HCT116 (cell line): ENCODE results near the gene CA12. TPM values are rescaled to one million over a fixed set of nuclear protein-coding genes. Genes with fewer than 3 reads are reported as not detected.

Experiments
- ATAC-seq: fragments of 200-7000 bp; cut with Tn5 transposase; 2 replicates; pipeline ENCODE4 v1.9.1; 2020; ENCODE audit warnings: mild to moderate bottlenecking, moderate library complexity
- BruUV-seq: library from RNA; stranded (reverse); fragments of 400-500 nt; replicated peaks from 2 replicates; lab custom pipeline; 2021; lab: Mats Ljungman, UMichigan
- CTCF ChIA-PET: fragments of 300-600 bp; sonication (Branson Sonifier 250); formaldehyde crosslinking; loops from one replicate; lab custom pipeline; 2021; ENCODE audit warnings: antibody characterized with exemption; lab: Charles Lee
- POLR2A ChIA-PET: fragments of 300-600, 350-600 bp; sonication (Branson Sonifier 250); formaldehyde crosslinking; loops from one replicate; lab custom pipeline; 2021; ENCODE audit warnings: antibody characterized with exemption; lab: Charles Lee
- RAD21 ChIA-PET, 2 experiments: fragments of 300-600 bp; sonication (Branson Sonifier 250); formaldehyde crosslinking; loops; one replicate each; lab custom pipeline; 2023; ENCODE audit warnings: low total read pairs in 2 of 2; ENCODE audit not compliant: uncharacterized antibody in 2 of 2, unreplicated experiment in 2 of 2, low non-redundant PET in 1 of 2; lab: Charles Lee
- DNase-seq: peaks from one replicate; pipeline ENCODE4 v3.0.0-alpha.2; 2010; ENCODE audit warnings: low read depth, low spot score
- H2AFZ ChIP-seq: fragments of 200-600 bp; shearing (Covaris generic), sonication (generic); 2 replicates; pipeline ENCODE4 v1.6.1; 2017; ENCODE audit warnings: low read depth, mixed run types, mixed read lengths, antibody characterized with exemption, low read length; ENCODE audit not compliant: poor library complexity, severe bottlenecking
- H3K27ac ChIP-seq: 2 replicates; pipeline ENCODE4 v1.5.1; 2012; ENCODE audit warnings: low read depth, low read length
- H3K27me3 ChIP-seq: fragments of 200-600 bp; sonication (generic); 2 replicates; pipeline ENCODE4 v1.6.1; 2016; ENCODE audit warnings: mixed run types, low read length, mixed read lengths; ENCODE audit not compliant: insufficient read depth
- H3K36me3 ChIP-seq, 2 experiments: fragments of 200-500 bp in 1 of 2; fragments of 200-600 bp in 1 of 2; sonication (Bioruptor generic) in 1 of 2; sonication (generic) in 1 of 2; 2 replicates each; pipeline versions ENCODE4 v1.5.1 to v1.6.1; 2014 to 2016; ENCODE audit warnings: low read length in 2 of 2, inconsistent platforms in 1 of 2, mixed read lengths in 1 of 2, mixed run types in 1 of 2; ENCODE audit not compliant: insufficient read depth in 2 of 2, control insufficient read depth in 1 of 2
- H3K4me1 ChIP-seq, 2 experiments: fragments of 200-600 bp in 1 of 2; sonication (generic) in 1 of 2; 2 replicates each; pipeline versions ENCODE4 v1.5.1 to v1.6.1; 2012 to 2017; ENCODE audit warnings: low read length in 2 of 2, inconsistent platforms in 1 of 2, mild to moderate bottlenecking in 1 of 2, mixed read lengths in 1 of 2, mixed run types in 1 of 2, moderate library complexity in 1 of 2; ENCODE audit not compliant: insufficient read depth in 2 of 2, control insufficient read depth in 1 of 2
- H3K4me2 ChIP-seq: fragments of 200-600 bp; sonication (generic); 2 replicates; pipeline ENCODE4 v1.6.1; 2017; ENCODE audit warnings: mixed run types, low read length, mixed read lengths
- H3K4me3 ChIP-seq, 2 experiments: fragments of 200-600 bp in 1 of 2; sonication (generic) in 1 of 2; replicated peaks in 1 of 2; 2 replicates each; pipeline ENCODE4 v1.5.1; 2011 to 2016; ENCODE audit warnings: low read length in 2 of 2, control low read depth in 1 of 2, low read depth in 1 of 2, mild to moderate bottlenecking in 1 of 2, mixed read lengths in 1 of 2, mixed run types in 1 of 2
- H3K79me2 ChIP-seq: fragments of 200-600 bp; sonication (generic); 2 replicates; pipeline ENCODE4 v1.6.1; 2017; ENCODE audit warnings: mild to moderate bottlenecking, mixed run types, low read length, moderate library complexity, mixed read lengths; ENCODE audit not compliant: insufficient read depth
- H3K9ac ChIP-seq: fragments of 200-600 bp; sonication (generic); 2 replicates; pipeline ENCODE4 v1.6.1; 2016; ENCODE audit warnings: low read length, mixed read lengths
- H3K9me2 ChIP-seq: fragments of 200-600 bp; sonication (generic), shearing (Covaris generic); 2 replicates; pipeline ENCODE4 v1.6.1; 2017; ENCODE audit warnings: mixed run types, mild to moderate bottlenecking, moderate library complexity; ENCODE audit not compliant: insufficient read depth
- H3K9me3 ChIP-seq, 2 experiments: fragments of 200-500 bp in 1 of 2; fragments of 200-600 bp in 1 of 2; sonication (Bioruptor generic) in 1 of 2; sonication (generic) in 1 of 2; 2 replicates each; pipeline ENCODE4 v1.6.1; 2014 to 2017; ENCODE audit warnings: low read length in 2 of 2, mixed read lengths in 2 of 2, inconsistent platforms in 1 of 2, low read depth in 1 of 2, mild to moderate bottlenecking in 1 of 2, mixed run types in 1 of 2, moderate library complexity in 1 of 2; ENCODE audit not compliant: control insufficient read depth in 1 of 2, insufficient read depth in 1 of 2
- H4K20me1 ChIP-seq: fragments of 200-600 bp; sonication (generic), shearing (Covaris generic); 2 replicates; pipeline ENCODE4 v1.6.1; 2017; ENCODE audit warnings: mixed run types, mild to moderate bottlenecking, moderate library complexity; ENCODE audit not compliant: insufficient read depth
- CBX3 ChIP-seq: IDR thresholded peaks from 2 replicates; pipeline ENCODE4 v1.6.1; 2012; ENCODE audit warnings: low read depth
- ELF1 ChIP-seq: IDR thresholded peaks from 2 replicates; pipeline ENCODE4 v1.6.1; 2012; ENCODE audit warnings: low read depth, borderline replicate concordance
- EZH2 ChIP-seq: fragments of 200-600 bp; sonication (generic); IDR thresholded peaks from 2 replicates; pipeline ENCODE4 v1.6.1; 2017; ENCODE audit warnings: antibody characterized with exemption, mixed run types
- EZH2phosphoT487 ChIP-seq: fragments of 200-600 bp; IDR thresholded peaks from 2 replicates; pipeline ENCODE4 v1.6.1; 2018; ENCODE audit warnings: antibody characterized with exemption, borderline replicate concordance
- POLR2A ChIP-seq: IDR thresholded peaks from 2 replicates; pipeline ENCODE4 v1.7.0; 2011; ENCODE audit warnings: borderline replicate concordance; ENCODE audit not compliant: insufficient read depth, insufficient read length; ENCODE audit errors: extremely low read depth
- POLR2AphosphoS5 ChIP-seq: IDR thresholded peaks from 2 replicates; pipeline ENCODE4 v1.6.1; 2011; ENCODE audit warnings: mild to moderate bottlenecking, low read depth, low read length, moderate library complexity
- SIN3A ChIP-seq: IDR thresholded peaks from 2 replicates; pipeline ENCODE4 v1.6.1; 2012; ENCODE audit warnings: low read depth
- YY1 ChIP-seq: IDR thresholded peaks from 2 replicates; pipeline ENCODE4 v1.6.1; 2011; ENCODE audit warnings: low read length, low read depth, moderate library complexity, mild to moderate bottlenecking; ENCODE audit not compliant: insufficient replicate concordance; ENCODE audit errors: extremely low read depth
- ZFX ChIP-seq: fragments of 450-650 bp; IDR thresholded peaks from 2 replicates; pipeline ENCODE4 v1.6.1; 2017
- intact Hi-C: fragments of 100-400 bp; cut with micrococcal nuclease; formaldehyde crosslinking; loops from 2 replicates; pipeline ENCODE4 v1.10.0; 2022
- total RNA-seq: library from RNA; stranded (reverse); gene quantifications from one replicate; pipeline ENCODE4 v1.2.1, GENCODE V29; 2021; ENCODE audit not compliant: unreplicated experiment
- TF ChIP-seq, protein P1 (sequence below): IDR thresholded peaks from 2 replicates; pipeline ENCODE4 v1.6.1; 2012

CA12 gene
- total RNA-seq, 1 experiment from 2014 or later = 1.8 TPM

- H4K20me1 ChIP-seq = no peaks in the 10 kb centered on the region
- H3K9me3 ChIP-seq = no peaks in the 10 kb centered on the region
- H3K79me2 ChIP-seq = no peaks in the 10 kb centered on the region
- no peak overlapping the region for H3K4me2 ChIP-seq
- POLR2A ChIA-PET = no interaction called here
- no peak for TF ChIP-seq YY1
- no peak for TF ChIP-seq POLR2AphosphoS5
- TF ChIP-seq EZH2 = no peak
- TF ChIP-seq, protein P1, sequence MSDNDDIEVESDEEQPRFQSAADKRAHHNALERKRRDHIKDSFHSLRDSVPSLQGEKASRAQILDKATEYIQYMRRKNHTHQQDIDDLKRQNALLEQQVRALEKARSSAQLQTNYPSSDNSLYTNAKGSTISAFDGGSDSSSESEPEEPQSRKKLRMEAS = no peak
- no peak for TF ChIP-seq EZH2phosphoT487
- TF ChIP-seq, all 23 proteins: peak for 0
- BruUV-seq = no TSS peak
- Histone ChIP-seq H3K4me1 (peaks cover 5 to 10% of the 10 kb centered on the region in 2 experiments; a peak in 3 of 4 replicates), H3K36me3 (no peaks in the 10 kb centered on the region), H3K27ac (no peak overlapping the region), H3K27me3 (no peaks in the 10 kb centered on the region; the same call in 1 of the 2 replicates), H3K9ac (no peak overlapping the region), H3K9me2 (no peaks in the 10 kb centered on the region), H3K4me3 (no peak overlapping the region), H2AFZ (no peak overlapping the region)
- RAD21 ChIA-PET = no interaction called here
- intact Hi-C loops = no loop called here
- DNase-seq (no peak), ATAC-seq (no peak)
- CTCF ChIA-PET = no interaction called here
These were observed 10.2 kb upstream of the CA12 start for GRCh38 chr15:63391669-63392360.

GRCh38 chr15:63390689-63391088, 9.0 kb upstream of the CA12 start:
- no peaks in the 10 kb centered on the region; the same call in 1 of the 2 replicates for H3K27me3 ChIP-seq
- no peak overlapping the region for H3K4me3 ChIP-seq
- intact Hi-C loops = no loop called here
- H2AFZ ChIP-seq = no peak overlapping the region
- H3K27ac ChIP-seq = no peak overlapping the region
- H3K9me3 ChIP-seq = no peaks in the 10 kb centered on the region
- no peaks in the 10 kb centered on the region for H3K9me2 ChIP-seq
- no peaks in the 10 kb centered on the region for H3K79me2 ChIP-seq
- ChIA-PET RAD21 (no interaction called here), CTCF (no interaction called here), POLR2A (interaction anchor here (1.2 kb wide), 1 partner anchor 12 kb away, joined by 3 read pairs; no protein-coding TSS in a partner anchor)
- no peak overlapping the region for H3K4me2 ChIP-seq
- H4K20me1 ChIP-seq = no peaks in the 10 kb centered on the region
- no peak for ATAC-seq
- DNase-seq = no peak
- H3K36me3 ChIP-seq = no peaks in the 10 kb centered on the region
- no peak for TF ChIP-seq ZFX
- TF ChIP-seq POLR2A = no peak
- no peak for TF ChIP-seq SIN3A
- no peak for TF ChIP-seq CBX3
- no peak for TF ChIP-seq ELF1
- H3K9ac ChIP-seq = no peak overlapping the region
- H3K4me1 ChIP-seq = peaks cover 5 to 9% of the 10 kb centered on the region in 2 experiments; a peak in 3 of 4 replicates
- BruUV-seq = no TSS peak
